ENCODE results near the gene CPPED1.

The CPPED1 gene

GRCh38 chr16:12629271-12629670 lies 174.4 kb downstream of the CPPED1 start:
- DNase-seq, result no peak

GRCh38 chr16:12628536-12628935 lies 175.2 kb downstream of the CPPED1 start:
- DNase-seq, result no peak

- DNase-seq, result no peak
These were observed 176.3 kb downstream of the CPPED1 start for GRCh38 chr16:12627394-12627793.

GRCh38 chr16:12626411-12626810 lies 177.3 kb downstream of the CPPED1 start:
- no peak for DNase-seq

- DNase-seq, result no peak
These were observed 178.0 kb downstream of the CPPED1 start for GRCh38 chr16:12625716-12626115.

- DNase-seq, result no peak
These were observed 178.6 kb downstream of the CPPED1 start for GRCh38 chr16:12625068-12625467.

DNA sequence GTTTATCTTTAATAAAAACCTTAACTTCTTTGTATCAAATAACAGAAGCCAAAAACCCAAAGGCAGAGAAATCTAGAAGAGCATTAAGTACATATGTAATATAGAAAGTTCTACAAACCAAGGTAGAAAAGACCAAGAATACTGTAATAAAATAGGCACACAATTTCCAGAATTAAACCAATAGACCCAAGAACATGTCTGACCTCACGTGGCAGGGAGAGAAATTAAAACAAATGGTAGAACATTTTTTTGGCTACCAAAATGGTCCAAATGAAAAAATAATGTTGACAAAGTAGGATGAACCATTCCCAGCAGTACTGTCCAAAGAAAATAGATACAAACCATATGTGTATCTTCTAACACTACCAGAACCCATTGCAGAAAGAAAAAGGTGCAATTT lies 183.5 kb downstream of the CPPED1 start:
- DNase-seq, result no peak

- DNase-seq, result no peak
These were observed 185.2 kb downstream of the CPPED1 start for GRCh38 chr16:12618515-12618914.

DNA sequence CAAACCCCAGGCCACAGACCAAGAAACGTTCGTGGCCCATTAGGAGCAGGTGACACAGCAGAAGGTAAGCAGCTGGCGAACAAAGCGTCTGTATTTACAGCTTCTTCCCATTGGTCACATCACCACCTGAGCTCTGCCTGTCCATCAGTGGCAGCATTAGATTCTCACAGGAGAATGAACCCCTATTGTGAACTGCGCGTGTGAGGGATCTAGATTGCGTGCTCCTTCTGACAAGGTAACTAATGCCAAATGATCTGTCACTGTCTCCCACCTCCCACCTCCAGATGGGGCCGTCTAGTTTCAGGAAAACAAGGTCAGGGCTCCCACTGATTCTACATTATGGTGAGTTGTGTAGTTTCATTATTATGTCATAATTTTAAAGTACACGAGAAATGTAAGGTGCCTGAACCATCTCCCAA lies 186.3 kb downstream of the CPPED1 start:
- DNase-seq, result no peak

- DNase-seq, result no peak
These were observed 188.9 kb downstream of the CPPED1 start for GRCh38 chr16:12614662-12615278.

DNA sequence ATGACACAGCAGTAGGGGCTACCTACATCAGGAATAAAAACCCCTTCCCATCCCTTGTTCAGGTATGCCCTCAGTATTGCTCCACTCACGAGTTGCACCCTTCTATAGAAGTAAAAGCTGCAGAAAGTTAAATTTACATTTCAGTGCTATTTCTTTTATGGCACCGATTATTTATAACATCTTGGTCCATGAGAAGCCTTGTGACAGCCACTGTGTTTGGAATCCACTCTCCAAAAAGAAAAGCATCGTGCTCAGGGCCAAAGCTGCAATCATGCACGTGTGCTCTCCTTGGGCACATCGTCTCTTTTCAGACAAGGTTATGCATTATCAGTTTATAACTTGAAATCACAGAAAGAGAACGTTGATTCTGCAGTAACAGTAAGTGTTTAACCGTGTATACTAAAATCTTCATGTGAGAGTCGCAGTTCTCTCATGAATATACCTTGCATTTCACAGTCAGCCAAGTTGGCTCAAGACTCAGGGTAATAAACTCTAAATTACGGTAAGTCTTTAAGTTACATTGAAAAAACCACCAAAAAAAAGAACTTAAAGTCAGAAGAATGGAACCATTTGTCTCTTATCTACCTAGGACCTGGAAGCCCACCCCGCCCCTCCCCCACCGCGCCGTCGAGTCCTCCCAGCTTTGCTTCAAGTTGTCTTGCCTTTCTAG lies 189.6 kb downstream of the CPPED1 start:
- no peak for DNase-seq

DNA sequence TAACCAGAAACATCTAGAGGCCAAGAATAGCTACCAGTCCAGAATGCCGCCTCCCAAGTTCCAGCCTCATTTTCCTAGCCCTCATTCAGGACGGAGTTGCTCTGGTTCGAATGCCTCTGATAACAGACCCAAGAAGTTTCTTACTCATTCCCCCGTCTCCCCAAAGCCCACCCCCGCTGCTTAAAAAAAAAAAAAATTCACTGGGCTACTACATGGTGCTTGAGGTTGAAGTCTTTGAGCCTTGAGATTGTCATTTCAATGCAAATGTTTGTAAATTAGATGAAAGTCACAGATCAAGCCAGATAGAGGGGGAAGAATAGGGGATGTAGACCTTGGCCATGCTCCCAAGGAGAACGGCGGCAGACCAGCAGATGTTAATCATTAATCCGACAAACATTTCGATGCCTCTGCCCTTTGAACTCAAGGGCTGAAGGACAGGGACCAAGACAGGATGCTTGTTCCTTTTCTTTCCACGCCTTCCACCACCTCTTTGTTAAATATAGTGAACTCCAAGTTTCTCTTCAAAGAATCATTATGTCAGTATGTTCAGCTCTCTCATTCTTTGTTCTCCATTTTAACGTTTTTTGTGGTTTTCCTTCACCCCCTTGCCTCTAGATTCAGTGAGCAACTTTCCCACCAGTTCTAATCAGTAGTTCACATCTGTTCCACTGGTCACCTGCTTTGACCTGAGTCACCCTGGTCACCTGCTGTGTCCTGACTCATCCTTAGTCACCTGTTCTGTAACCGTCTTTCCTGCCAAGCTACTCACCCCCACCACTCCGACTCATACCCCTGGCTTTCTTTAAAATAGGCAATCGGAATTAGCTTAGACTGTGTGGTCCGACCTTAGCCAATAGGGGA lies 190.3 kb downstream of the CPPED1 start:
- DNase-seq, result no peak

DNA sequence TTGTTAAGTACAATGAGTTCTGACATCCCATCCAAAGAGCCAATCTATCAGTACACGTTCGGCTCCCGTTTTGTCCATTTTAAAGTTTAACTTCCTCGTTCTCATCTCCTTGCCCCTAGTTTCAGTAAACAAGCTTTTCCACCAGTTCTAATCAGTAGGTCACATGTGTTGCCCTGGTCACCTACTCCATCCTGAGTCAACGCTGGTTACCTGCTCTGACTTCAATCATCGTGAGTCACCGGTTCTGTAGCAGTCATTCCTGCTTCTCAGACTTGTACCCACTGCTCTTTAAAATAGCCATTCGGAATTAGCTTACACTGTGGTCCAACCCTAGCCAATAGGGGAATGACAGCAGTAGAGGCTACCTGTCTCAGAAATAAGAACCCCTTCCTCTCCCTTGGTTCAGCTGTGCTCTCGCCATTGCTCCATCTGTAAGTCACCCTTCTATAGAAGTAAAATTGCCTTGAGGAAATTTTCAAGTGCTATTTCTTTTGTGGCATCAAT lies 191.0 kb downstream of the CPPED1 start:
- DNase-seq, result no peak

- DNase-seq, result no peak
These were observed 191.6 kb downstream of the CPPED1 start for GRCh38 chr16:12611916-12612597.

DNA sequence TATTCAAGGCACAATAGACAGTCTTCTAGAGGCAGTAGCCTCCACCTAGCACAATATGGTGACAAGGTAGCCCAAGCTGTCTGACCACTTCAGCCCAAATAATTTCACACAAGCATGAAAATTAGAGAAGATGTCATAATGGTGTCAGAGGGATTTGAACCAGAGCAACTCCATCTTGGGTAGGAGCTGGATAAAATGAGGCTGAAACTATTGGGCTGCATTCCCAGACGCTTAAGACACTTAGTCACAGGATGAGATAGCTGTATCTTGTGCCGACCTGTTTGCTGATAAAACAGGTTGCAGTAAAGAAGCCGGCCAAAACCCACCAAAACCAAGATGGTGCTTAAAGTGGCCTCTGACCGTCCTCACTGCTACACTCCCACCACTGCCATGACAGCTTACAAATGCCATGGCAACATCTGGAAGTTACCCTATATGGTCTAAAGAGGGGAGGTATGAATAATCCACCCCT lies 192.6 kb downstream of the CPPED1 start:
- DNase-seq, result no peak

DNA sequence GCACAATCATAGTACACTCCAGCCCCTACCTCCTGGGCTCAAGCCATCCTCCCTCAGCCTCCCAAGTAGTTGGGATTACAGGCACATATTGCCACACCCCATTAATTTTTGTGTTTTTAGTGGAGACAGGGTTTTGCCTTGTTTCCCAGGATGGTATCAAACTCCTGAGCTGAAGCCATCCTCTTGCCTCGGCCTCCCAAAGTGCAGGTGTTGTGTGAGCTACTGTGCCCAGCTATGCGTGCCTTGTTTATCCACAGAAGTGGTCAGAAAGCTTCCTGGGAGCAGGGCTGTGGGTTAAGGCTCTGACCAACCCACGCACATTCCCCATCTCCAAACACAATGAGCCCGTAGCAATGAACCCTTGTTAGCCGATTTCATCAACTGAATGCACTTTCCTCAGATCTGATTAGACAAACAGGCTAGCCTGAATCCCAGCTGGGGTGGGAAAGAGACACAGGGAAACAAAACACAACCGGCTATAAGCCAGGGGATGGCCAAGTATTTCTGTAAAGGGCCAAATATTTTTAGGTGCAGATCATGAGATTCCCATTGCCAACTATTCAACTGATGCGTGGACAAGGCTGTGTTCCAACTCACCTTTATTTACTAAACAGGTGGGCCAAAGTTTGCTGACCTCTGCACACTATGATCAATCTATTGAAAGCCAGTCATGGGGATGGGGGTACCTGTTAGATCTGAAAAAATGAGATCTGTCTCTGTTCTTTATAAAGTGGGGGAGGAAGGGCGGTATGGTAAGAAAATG lies 193.6 kb downstream of the CPPED1 start:
- no peak for DNase-seq

Measured in GOT3 (cell line).